OCI-LY1 (cell line): Measurements from ENCODE around the gene PRSS21.

ENCODE experiments used
- H2AFZ ChIP-seq: fragments of 200-600 bp; sonication (generic), shearing (Covaris generic); 2 replicates; pipeline ENCODE4 v1.6.0; 2014; ENCODE audit warnings: antibody characterized with exemption, mild to moderate bottlenecking, low read length
- H3F3A ChIP-seq: fragments of 200-600 bp; sonication (generic), shearing (Covaris generic); 2 replicates; pipeline ENCODE4 v1.6.0; 2014; ENCODE audit warnings: mild to moderate bottlenecking, antibody characterized with exemption, low read length, moderate library complexity; ENCODE audit not compliant: insufficient read depth
- H3K27ac ChIP-seq: fragments of 200-600 bp; sonication (generic); 2 replicates; pipeline ENCODE4 v1.5.1; 2014; ENCODE audit warnings: low read length, mixed run types, mild to moderate bottlenecking, low read depth; ENCODE audit not compliant: poor library complexity, severe bottlenecking
- H3K27me3 ChIP-seq: fragments of 200-600 bp; sonication (generic); 2 replicates; pipeline ENCODE4 v1.6.0; 2014; ENCODE audit warnings: antibody characterized with exemption, mild to moderate bottlenecking, low read length, moderate library complexity; ENCODE audit not compliant: insufficient read depth
- H3K36me3 ChIP-seq: fragments of 200-600 bp; sonication (generic); 2 replicates; pipeline ENCODE4 v1.6.1; 2014; ENCODE audit warnings: mild to moderate bottlenecking, antibody characterized with exemption, low read length, moderate library complexity, mixed read lengths; ENCODE audit not compliant: insufficient read depth
- H3K4me1 ChIP-seq: fragments of 200-600 bp; sonication (generic); 2 replicates; pipeline ENCODE4 v1.5.1; 2014; ENCODE audit warnings: mild to moderate bottlenecking, low read length, moderate library complexity; ENCODE audit not compliant: insufficient read depth, severe bottlenecking
- H3K4me2 ChIP-seq: fragments of 200-600 bp; sonication (generic), shearing (Covaris generic); 2 replicates; pipeline ENCODE4 v1.6.1; 2014; ENCODE audit warnings: low read length
- H3K4me3 ChIP-seq: fragments of 200-600 bp; sonication (generic); 2 replicates; pipeline ENCODE4 v1.5.1; 2014; ENCODE audit warnings: low read length, low read depth, mild to moderate bottlenecking, mixed read lengths; ENCODE audit not compliant: poor library complexity, severe bottlenecking
- H3K79me2 ChIP-seq: fragments of 200-600 bp; shearing (Covaris generic); 2 replicates; pipeline ENCODE4 v1.6.1; 2016; ENCODE audit warnings: mixed run types, low read length, mixed read lengths; ENCODE audit not compliant: insufficient read depth
- H3K9ac ChIP-seq: fragments of 200-600 bp; sonication (generic), shearing (Covaris generic); 2 replicates; pipeline ENCODE4 v1.6.1; 2014; ENCODE audit warnings: mild to moderate bottlenecking, low read length, mixed read lengths
- H3K9me2 ChIP-seq: fragments of 200-600 bp; sonication (generic), shearing (Covaris generic); 2 replicates; pipeline ENCODE4 v1.6.1; 2014; ENCODE audit warnings: low read depth, mild to moderate bottlenecking, low read length, mixed read lengths
- H3K9me3 ChIP-seq: fragments of 200-600 bp; shearing (Covaris generic); 2 replicates; pipeline ENCODE4 v1.6.1; 2014; ENCODE audit warnings: low read length, mixed read lengths
- H4K20me1 ChIP-seq: fragments of 200-600 bp; sonication (generic), shearing (Covaris generic); 2 replicates; pipeline ENCODE4 v1.6.0; 2016; ENCODE audit warnings: mild to moderate bottlenecking, low read length; ENCODE audit not compliant: insufficient read depth
- EZH2 ChIP-seq: fragments of 200-600 bp; sonication (generic), shearing (Covaris generic); IDR thresholded peaks from 2 replicates; pipeline ENCODE4 v1.8.0; 2017; ENCODE audit warnings: borderline replicate concordance, mixed run types, mild to moderate bottlenecking, antibody characterized with exemption, low read length, moderate library complexity, mixed read lengths
- TF ChIP-seq, protein P1 (sequence below): fragments of 200-600 bp; sonication (generic), shearing (Covaris generic); IDR thresholded peaks from 2 replicates; pipeline ENCODE4 v1.5.1; 2017; ENCODE audit warnings: mild to moderate bottlenecking, antibody characterized with exemption, low read length, moderate library complexity, mixed read lengths

PRSS21 gene

DNA sequence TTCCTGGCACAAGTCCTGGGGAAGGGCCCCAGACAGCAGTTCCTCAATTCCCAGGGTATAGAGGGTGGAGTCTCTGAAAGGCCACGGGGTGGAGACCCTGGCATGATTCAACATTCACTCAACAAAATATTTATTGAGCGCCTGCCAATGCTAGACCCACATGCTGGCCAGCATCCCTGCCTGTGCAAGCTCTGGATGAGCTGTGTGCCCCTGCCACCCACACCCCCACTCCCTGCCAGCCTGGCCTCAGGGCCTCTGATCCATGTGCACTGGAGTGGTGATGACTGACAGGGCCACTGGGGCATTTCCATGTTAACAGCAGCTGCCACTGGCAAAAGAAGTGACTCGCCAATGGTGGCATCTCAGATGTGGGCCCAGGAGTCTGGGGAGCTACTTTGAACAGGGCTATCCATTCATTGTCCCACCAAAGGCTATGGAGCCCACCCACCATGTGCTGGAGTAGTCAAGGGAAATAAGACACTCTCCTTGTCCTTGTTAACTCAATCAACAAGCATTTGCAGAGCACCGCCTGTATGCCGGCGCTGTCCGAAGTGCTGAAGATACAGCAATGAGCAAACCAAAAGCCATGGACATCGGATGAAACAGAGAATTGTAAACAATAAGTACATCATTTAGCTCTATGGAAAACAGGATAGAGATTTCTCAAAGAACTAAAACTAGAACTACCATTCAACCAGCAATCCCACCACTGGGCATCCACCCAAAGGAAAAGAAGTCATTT is 44.0 kb downstream of the PRSS21 start:
- H4K20me1 ChIP-seq, result no peaks in the 10 kb centered on the region
- H3K4me1 ChIP-seq, result no peaks in the 10 kb centered on the region
- H3K9ac ChIP-seq, result no peak overlapping the region
- no peaks in the 10 kb centered on the region; the same call in 1 of the 2 replicates for H3K27me3 ChIP-seq
- H3K9me2 ChIP-seq, result no peaks in the 10 kb centered on the region
- H3K9me3 ChIP-seq, result no peaks in the 10 kb centered on the region
- no peaks in the 10 kb centered on the region for H3F3A ChIP-seq
- no peak for TF ChIP-seq EZH2
- TF ChIP-seq, protein P1, sequence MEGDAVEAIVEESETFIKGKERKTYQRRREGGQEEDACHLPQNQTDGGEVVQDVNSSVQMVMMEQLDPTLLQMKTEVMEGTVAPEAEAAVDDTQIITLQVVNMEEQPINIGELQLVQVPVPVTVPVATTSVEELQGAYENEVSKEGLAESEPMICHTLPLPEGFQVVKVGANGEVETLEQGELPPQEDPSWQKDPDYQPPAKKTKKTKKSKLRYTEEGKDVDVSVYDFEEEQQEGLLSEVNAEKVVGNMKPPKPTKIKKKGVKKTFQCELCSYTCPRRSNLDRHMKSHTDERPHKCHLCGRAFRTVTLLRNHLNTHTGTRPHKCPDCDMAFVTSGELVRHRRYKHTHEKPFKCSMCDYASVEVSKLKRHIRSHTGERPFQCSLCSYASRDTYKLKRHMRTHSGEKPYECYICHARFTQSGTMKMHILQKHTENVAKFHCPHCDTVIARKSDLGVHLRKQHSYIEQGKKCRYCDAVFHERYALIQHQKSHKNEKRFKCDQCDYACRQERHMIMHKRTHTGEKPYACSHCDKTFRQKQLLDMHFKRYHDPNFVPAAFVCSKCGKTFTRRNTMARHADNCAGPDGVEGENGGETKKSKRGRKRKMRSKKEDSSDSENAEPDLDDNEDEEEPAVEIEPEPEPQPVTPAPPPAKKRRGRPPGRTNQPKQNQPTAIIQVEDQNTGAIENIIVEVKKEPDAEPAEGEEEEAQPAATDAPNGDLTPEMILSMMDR, result no peak
- no peak overlapping the region for H2AFZ ChIP-seq
- no peak overlapping the region for H3K4me2 ChIP-seq
- no peak overlapping the region for H3K4me3 ChIP-seq
- H3K36me3 ChIP-seq, result no peaks in the 10 kb centered on the region
- no peaks in the 10 kb centered on the region for H3K79me2 ChIP-seq
- H3K27ac ChIP-seq, result no peak overlapping the region

DNA sequence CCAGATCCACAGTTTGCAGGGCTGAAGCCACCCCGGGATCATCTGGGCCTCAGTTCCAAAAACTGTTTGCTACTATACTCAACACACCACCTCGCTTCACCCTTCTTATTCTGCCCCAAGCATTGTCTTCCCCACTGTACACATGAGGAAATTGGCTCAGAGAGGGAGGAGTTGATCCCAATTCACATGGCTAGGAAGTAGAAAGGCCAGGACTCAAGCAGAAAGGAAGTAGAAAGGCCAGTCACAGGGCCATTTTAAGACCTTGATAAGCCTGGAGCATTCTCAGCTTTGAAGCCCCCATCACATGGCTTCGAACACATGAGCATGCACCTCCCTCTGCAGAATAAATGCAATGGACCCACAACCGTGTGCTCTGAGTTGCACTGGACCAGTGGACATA is 48.6 kb downstream of the PRSS21 start:
- H4K20me1 ChIP-seq, result no peaks in the 10 kb centered on the region
- no peak for TF ChIP-seq EZH2
- TF ChIP-seq, protein P1, result no peak
- no peak overlapping the region for H2AFZ ChIP-seq
- H3K4me2 ChIP-seq, result no peak overlapping the region
- H3K27me3 ChIP-seq, result no peaks in the 10 kb centered on the region; the same call in 1 of the 2 replicates
- no peak overlapping the region for H3K4me3 ChIP-seq
- H3K36me3 ChIP-seq, result no peaks in the 10 kb centered on the region
- peaks cover 6% of the 10 kb centered on the region for H3K4me1 ChIP-seq
- no peaks in the 10 kb centered on the region for H3K79me2 ChIP-seq
- H3K9me3 ChIP-seq, result no peaks in the 10 kb centered on the region
- H3K9me2 ChIP-seq, result no peaks in the 10 kb centered on the region
- H3K9ac ChIP-seq, result no peak overlapping the region
- no peaks in the 10 kb centered on the region; the same call in 1 of the 2 replicates for H3F3A ChIP-seq
- H3K27ac ChIP-seq, result no peak overlapping the region

DNA sequence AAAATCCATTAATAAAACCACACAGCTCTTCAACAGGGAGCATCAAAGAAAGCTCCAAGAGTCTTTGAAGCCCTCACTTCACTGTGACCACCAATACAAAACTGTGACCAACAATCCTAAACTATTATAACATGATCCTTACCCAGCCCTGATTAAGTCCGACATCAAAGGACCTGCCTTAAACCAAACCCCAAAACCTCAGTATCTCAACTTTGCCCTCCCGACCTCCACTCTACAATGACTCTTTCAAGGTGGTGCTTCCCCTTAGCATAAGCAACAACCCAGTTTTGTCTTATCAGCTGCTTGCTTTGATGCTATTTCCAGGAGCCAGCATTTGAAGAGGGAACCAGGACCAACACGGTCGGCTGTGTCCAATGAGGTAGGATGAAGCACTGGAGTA is 49.4 kb downstream of the PRSS21 start:
- no peaks in the 10 kb centered on the region for H3K9me2 ChIP-seq
- H3K27me3 ChIP-seq, result no peaks in the 10 kb centered on the region
- no peaks in the 10 kb centered on the region for H3K36me3 ChIP-seq
- H3K4me2 ChIP-seq, result no peak overlapping the region
- H3K79me2 ChIP-seq, result no peaks in the 10 kb centered on the region
- H3K4me1 ChIP-seq, result peaks cover 6% of the 10 kb centered on the region
- no peaks in the 10 kb centered on the region for H4K20me1 ChIP-seq
- no peak overlapping the region for H3K4me3 ChIP-seq
- H3K27ac ChIP-seq, result no peak overlapping the region
- H2AFZ ChIP-seq, result no peak overlapping the region
- H3K9ac ChIP-seq, result no peak overlapping the region
- no peaks in the 10 kb centered on the region; the same call in 1 of the 2 replicates for H3F3A ChIP-seq
- TF ChIP-seq, protein P1, result no peak
- no peak for TF ChIP-seq EZH2
- H3K9me3 ChIP-seq, result no peaks in the 10 kb centered on the region
